RKO (cell line): ENCODE measurements around the gene NTN5.
A peak's percentile ranks its signal among the peaks of the same experiment; 100 is the strongest.
"Not testable (repeated sequence)": the region's sequence is repeated elsewhere in the genome, so short reads cannot be mapped to it uniquely, and the experiment has no call there.

Experiments
- DNase-seq: peaks from one replicate; pipeline ENCODE4 v3.0.0-alpha.2; 2016; ENCODE audit warnings: low spot score

The NTN5 gene

GRCh38 chr19:48696353-48697010, 23.7 kb upstream of the NTN5 start:
- no peak for DNase-seq

- DNase-seq: no peak
These were observed 23.0 kb upstream of the NTN5 start, which contains the start of gene FUT2 for GRCh38 chr19:48695743-48696352. Gene FUT2, plus strand, starts transcription at chr19:48695971. Its CDS starts 6,986 bp downstream, at chr19:48702957.

GRCh38 chr19:48693629-48694028, 20.8 kb upstream of the NTN5 start:
- DNase-seq: not testable (repeated sequence)

DNA sequence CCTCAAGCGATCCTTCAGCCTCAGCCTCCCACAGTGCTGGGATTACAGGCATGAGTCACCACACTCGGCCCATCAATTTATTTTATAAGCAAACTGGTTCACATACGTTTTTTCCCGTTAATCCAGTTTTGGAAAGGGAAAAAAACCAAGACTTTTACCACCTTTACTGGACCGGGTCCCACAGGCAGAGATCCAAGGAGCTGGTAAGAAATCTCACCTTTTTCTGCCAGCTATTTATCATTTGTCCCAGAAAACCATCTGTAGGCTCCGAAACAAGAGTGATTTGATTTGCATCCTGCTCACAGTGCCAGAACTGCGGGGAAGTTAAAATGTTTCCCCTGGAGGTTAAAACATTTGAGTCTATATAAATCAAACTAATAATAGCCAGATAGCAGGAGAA, 16.6 kb upstream of the NTN5 start:
- DNase-seq: no peak

GRCh38 chr19:48687776-48688175, 15.0 kb upstream of the NTN5 start:
- no peak for DNase-seq

- not testable (repeated sequence) for DNase-seq
These were observed 13.8 kb upstream of the NTN5 start for GRCh38 chr19:48686637-48687036.

DNA sequence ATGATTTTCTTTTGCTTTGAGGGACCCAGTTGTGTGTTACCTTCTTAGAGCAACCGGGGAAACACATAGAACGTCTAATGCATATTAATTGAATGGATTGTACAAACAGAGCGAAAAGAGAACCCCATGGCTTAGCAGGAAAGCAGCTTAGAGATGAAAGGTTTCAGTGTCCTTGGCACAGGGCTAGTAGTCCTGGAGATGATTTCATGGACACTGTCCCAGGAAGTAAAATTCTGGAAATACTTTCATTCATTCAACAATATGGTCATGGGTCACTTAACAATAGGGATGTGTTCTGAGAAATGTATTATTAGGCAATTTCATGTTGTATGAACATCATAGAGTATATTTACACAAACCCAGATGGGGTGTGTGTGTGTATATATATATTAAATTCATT, 13.3 kb upstream of the NTN5 start:
- DNase-seq: no peak

- no peak for DNase-seq
These were observed 12.8 kb upstream of the NTN5 start for GRCh38 chr19:48685583-48685982.

DNA sequence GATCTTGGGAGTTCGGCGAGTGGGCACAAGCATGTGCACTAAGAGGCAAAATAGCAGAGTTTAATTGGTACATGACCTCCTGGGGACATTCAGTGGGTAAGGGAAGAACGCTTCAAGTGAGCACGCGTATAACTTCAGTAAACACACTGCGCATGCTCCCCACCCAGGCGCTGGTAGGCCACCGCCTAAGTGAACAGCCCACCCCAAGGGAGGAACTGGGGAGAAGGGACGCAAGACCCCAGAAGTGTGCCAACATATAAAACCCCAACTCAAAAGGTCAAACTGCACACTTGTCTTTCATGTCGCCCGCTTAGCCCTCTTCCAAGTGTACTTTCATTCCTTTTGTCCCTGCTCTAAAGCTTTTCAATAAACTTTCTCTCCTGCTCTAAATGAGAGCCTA, 10.5 kb upstream of the NTN5 start:
- DNase-seq: no peak

GRCh38 chr19:48681127-48681470, 8.3 kb upstream of the NTN5 start:
- peak; percentile 14 for DNase-seq

DNA sequence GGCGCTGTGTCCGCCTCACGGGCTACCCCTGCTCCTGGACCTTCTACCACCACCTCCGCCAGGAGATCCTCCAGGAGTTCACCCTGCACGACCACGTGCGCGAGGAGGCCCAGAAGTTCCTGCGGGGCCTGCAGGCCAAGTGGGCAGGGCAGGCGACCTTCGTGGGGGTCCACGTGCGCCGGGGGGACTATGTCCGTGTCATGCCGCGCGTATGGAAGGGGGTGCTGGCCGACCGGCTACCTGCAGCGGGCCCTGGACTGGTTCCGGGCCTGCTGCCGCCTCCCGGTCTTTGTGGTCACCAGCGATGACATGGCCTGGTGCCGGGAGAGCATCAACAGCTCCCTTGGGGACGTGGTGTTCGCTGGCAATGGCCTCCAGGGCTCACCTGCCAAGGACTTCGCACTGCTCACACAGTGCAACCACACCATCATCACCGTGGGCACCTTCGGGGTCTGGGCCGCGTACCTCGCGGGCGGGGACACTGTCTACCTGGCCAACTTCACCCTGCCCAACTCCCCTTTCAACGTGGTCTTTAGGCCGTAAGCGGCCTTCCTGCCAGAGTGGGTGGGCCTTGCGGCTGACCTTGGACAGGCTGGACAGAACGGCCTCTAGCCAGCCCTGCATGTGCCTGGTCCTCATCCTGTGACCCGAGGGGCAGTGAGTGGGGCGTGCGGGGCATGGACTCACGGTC, 7.8 kb upstream of the NTN5 start:
- no peak for DNase-seq

DNA sequence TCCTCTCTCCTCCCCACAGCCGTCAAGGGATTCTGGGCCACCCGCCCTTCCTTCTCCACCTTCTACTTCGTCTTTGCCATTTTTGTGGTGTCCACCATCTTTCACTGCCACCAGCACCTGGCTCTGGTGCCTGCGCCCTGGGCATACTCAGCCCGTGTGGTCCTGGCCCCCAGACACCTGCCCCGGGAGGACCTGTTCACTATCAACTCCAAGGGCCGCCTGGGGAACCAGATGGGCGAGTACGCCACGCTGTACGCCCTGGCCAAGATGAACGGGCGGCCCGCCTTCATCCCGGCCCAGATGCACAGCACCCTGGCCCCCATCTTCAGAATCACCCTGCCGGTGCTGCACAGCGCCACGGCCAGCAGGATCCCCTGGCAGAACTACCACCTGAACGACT, 7.2 kb upstream of the NTN5 start:
- not testable (repeated sequence) for DNase-seq

DNA sequence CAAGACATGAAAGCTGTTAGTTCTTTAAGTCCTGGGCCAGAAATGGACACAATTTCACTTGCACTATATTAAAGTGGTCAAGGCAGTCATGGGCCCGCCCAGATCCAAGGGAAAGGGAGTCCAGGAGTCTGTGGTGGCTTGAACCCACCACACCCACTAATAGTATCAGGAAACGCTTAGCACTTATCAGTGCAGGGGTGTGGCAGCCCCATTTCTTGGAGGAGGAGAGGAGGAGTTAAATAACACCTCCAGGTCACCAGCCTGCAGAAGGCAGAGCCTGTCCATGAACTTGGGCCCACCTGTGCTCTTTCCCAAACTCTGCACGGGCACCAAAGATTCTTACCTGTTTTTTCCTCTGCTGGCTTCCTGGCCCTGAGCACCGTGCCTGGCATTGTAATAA, 5.4 kb upstream of the NTN5 start:
- DNase-seq: no peak

DNA sequence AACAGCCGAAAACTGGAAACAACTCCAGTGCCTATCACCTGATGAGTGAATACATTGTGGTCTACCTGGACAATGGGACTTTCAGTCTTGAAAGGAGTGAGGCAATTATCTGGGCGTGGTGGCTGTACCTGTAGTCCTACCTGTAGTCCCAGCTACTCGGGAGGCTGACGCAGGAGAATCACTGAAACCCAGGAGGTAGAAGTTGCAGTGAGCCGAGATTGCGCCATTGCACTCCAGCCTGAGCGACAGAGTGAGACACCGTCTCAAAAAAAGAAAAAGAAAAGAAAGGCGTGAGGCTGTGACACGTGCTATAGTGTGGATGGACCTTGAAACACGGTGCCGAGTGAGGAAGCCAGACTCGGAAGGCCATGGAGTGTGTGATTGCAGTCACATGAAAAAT, 4.1 kb upstream of the NTN5 start:
- no peak for DNase-seq

- no peak for DNase-seq
These were observed 3.7 kb upstream of the NTN5 start for GRCh38 chr19:48676487-48676886.

- DNase-seq: peak; percentile 85
These were observed 2.4 kb upstream of the NTN5 start for GRCh38 chr19:48674921-48675824.

- no peak for DNase-seq
These were observed 1.5 kb upstream of the NTN5 start for GRCh38 chr19:48674216-48674809.

- DNase-seq: no peak
These were observed 751 bp upstream of the NTN5 start for GRCh38 chr19:48673436-48674100.

DNA sequence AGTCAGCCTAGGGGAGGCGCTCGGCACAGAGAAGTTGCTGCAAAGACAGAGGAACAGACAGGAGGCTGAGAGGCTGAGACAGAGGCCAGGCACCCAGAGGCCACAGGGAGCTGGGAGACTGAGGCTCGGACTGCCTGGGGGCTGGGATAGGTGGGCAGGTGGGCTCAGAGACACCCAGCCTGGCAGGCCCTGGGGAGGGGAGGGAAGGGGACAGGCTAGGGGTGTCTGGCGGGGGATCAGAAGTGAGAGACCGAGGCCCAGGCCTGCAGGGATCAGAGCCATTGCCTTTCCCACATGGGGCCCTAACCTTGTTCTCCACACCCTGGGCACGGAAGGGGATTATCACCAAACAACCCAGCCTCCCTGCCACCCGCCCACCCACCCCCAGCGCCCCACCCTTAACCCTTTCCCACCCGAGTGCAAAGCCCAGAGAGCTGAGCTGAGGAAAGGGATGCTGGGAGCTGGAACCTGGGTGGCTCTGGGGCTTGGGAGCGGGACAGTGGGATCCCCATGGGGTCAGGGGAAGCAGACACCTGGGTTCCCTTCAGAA, 1.3 kb downstream of the NTN5 start:
- no peak for DNase-seq

DNA sequence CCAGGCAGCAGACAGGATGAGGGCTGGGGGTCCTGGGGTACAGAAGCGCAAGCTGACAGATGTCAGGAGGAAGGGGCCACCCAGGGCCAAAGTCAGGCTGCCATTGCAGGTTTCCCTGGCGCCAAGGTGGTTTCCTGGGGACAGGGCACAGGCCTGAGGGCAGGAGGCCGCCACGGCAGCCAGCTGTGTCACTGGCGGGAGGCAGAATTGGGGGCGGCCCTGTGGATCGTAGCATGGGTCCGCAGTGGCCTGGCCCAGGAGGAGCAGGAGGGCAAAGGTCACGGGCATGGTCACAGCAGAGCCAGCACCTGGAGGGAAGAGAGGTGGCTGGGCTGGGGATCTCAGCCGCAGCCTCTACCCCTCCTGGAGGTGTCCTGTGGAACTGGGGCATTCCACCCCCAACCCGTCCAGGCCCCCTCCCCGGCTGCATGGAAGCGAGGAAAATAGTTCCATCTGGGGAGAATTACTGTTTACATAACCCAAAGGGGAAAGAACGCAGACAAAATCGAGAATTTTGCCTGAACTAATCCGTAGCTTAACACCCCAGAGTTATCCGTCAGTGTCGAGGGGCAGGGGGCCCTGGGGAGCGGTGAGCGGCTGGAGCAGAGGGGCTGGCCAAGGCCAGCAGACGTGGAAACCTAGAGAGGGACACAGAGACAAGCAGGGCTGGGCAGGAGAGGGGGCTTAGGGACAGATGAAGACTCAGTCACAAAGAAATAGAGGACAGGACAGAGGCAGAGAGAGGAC, 1.9 kb downstream of the NTN5 start:
- no peak for DNase-seq
